ENCODE measurements around the gene NCBP2L.

GRCh38 chrX:107787827-107788226, 10.3 kb downstream of the NCBP2L start:
- TF ChIP-seq EZH2 (IDR thresholded peaks at IDR 0.05; ENCODE audit: low read length, missing control alignments), result no peak
- TF ChIP-seq CTCF (conservative IDR thresholded peaks at IDR 0.05 in 1 of 2, IDR thresholded peaks at IDR 0.05 in 1 of 2; ENCODE audit: low read depth in 1 of 2, low read length in 2 of 2), result no peak
